MM.1S (cell line): ENCODE results near the gene PODNL1.

Source experiments
- CTCF ChIP-seq: fragments of 300-600 bp; sonication (generic); IDR thresholded peaks from 2 replicates; pipeline ENCODE4 v1.5.1; 2016; ENCODE audit warnings: antibody characterized with exemption, low read length, mixed read lengths
- EZH2phosphoT487 ChIP-seq: fragments of 300-600 bp; sonication (generic); IDR thresholded peaks from 2 replicates; pipeline ENCODE4 v1.6.1; 2018; ENCODE audit warnings: antibody characterized with exemption, low read length

GRCh38 chr19:13932911-13933393 lies 5.3 kb downstream of the PODNL1 start:
- TF ChIP-seq CTCF = no peak
- TF ChIP-seq EZH2phosphoT487 = no peak
